Lower leg skin (tissue), 4 donors: ENCODE data around the gene ST6GALNAC2. TPM values are rescaled to one million over a fixed set of nuclear protein-coding genes. Genes with fewer than 3 reads are reported as not detected.

Experiments
- DNase-seq, 2 donors: peaks; one replicate each; pipeline ENCODE4 v3.0.0-alpha.2; 2019; ENCODE audit warnings: low spot score in 2 of 2
- H3K4me3 ChIP-seq: fragments of 200-600 bp; sonication (generic); 2 replicates; pipeline ENCODE4 v1.5.1; 2017; ENCODE audit warnings: mild to moderate bottlenecking, low read depth; ENCODE audit not compliant: poor library complexity, severe bottlenecking
- POLR2A ChIP-seq, 2 donors: fragments of 450-650 bp; IDR thresholded peaks; one replicate each; pipeline ENCODE4 v1.6.1; 2016 to 2017; ENCODE audit warnings: antibody characterized with exemption in 2 of 2, mild to moderate bottlenecking in 1 of 2, moderate library complexity in 1 of 2
- WGBS, 2 donors: methylation state at CpG; one replicate each; pipeline ENCODE4 v1.1.5; 2018; 5-methylcytosine and 5-hydroxymethylcytosine counted together
- intact Hi-C: fragments of 100-400 bp; cut with DNase I; formaldehyde crosslinking; loops from one replicate; pipeline ENCODE4 v1.15.0; 2023; ENCODE audit warnings: low total_unique reads
- total RNA-seq, 4 donors: library from RNA; depleted of rRNA; stranded (reverse); fragments of >200 nt; gene quantifications; one replicate each; pipeline ENCODE4 v1.1.0, GENCODE V29; 2016
- TF ChIP-seq, protein P1 (sequence below), 3 donors: fragments of 450-650 bp; IDR thresholded peaks; one replicate each; pipeline ENCODE4 v1.5.1; 2016; ENCODE audit warnings: antibody characterized with exemption in 3 of 3, mild to moderate bottlenecking in 3 of 3, moderate library complexity in 2 of 3

ST6GALNAC2 gene
- total RNA-seq, 4 donors from 2014 or later, result 64.8 to 101 (median 76.5) TPM

DNA sequence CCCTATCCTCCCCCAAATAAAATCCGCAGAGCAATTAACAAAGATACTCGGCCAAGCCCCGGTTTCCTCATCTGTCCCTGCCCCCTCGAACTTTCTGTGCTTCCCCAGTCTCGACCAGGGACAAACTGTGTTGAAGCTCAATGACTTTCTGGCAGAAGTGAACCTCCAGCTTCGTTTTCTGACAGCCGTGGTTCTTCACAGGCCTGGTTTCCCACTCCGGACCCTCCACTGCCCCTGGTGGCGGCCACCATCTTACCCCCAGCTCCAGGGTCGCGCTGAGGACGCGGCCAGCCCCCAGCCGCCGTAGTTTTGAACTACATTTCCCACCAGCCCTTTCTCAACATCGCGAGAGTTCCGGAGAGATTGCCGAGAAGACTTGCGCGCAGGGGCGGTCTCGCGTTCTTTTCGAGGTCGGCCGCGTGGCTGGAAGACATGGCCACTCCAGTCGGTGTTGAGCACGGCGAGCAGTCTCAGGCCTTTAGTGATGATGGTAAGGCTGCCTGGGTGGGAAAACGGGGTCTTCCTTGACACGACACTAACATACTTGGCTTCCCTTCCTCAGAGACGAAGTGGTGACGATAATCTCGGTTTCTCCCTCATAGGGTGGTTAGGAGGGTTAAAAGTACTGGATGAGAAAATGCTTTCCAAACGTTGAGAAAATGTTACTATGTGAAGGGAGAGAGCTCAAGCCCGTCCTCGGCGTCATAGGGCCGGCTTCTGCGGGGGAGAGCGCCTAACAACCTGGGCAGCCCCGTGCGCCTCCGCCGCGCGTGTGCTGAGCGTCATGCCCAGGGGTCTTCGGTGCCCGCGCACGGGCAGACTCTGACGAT, 28.1 kb downstream of the ST6GALNAC2 start:
- H3K4me3 ChIP-seq, result peak overlapping the region; percentile 78
- WGBS, 2 donors, result 0 to 1% methylated on average over 55 of the region's 55 CpGs
- DNase-seq, result peak; percentile 93 to 99
- intact Hi-C loops, result no loop called here
- TF ChIP-seq, protein P1, sequence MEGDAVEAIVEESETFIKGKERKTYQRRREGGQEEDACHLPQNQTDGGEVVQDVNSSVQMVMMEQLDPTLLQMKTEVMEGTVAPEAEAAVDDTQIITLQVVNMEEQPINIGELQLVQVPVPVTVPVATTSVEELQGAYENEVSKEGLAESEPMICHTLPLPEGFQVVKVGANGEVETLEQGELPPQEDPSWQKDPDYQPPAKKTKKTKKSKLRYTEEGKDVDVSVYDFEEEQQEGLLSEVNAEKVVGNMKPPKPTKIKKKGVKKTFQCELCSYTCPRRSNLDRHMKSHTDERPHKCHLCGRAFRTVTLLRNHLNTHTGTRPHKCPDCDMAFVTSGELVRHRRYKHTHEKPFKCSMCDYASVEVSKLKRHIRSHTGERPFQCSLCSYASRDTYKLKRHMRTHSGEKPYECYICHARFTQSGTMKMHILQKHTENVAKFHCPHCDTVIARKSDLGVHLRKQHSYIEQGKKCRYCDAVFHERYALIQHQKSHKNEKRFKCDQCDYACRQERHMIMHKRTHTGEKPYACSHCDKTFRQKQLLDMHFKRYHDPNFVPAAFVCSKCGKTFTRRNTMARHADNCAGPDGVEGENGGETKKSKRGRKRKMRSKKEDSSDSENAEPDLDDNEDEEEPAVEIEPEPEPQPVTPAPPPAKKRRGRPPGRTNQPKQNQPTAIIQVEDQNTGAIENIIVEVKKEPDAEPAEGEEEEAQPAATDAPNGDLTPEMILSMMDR (IDR thresholded peaks at IDR 0.05), result peak in 1 of 3 donors; percentile 49
- peak in 1 of 2 donors; percentile 1 for TF ChIP-seq POLR2A (IDR thresholded peaks at IDR 0.05)

DNA sequence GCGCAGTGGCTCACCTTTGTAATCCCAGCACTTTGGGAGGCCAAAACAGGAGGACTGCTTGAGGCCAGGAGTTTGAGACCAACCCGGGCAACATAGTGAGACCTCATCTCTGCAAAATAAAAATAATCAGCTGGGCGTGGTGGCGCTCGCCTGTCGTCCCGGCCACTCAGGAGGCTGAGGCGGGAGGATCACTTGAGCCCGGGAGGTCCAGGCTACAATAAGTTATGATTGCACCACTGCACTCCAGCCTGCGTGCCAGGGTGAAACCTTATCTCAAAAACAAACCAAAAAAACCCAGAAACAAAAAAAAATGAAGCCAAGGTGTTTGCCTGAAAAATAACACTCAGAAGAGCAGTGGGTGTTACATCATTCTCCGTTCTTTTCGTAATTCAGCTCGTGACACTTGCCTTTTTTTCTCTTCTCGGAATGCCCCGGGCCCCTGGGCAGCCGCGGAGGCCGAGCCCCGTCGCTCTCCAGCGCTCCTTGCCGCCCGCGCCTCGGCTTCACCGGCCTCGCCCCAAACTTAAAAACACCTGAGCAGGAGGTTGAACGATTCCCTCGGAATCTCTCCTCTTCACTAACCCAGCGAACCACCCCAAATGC, 28.8 kb downstream of the ST6GALNAC2 start:
- no peak for TF ChIP-seq POLR2A (IDR thresholded peaks at IDR 0.05)
- TF ChIP-seq, protein P1 (IDR thresholded peaks at IDR 0.05), result no peak
- intact Hi-C loops, result no loop called here
- peak overlapping the region; percentile 78 for H3K4me3 ChIP-seq
- no peak for DNase-seq
- WGBS, 2 donors, result 22 to 27% methylated on average over 30 of the region's 30 CpGs

DNA sequence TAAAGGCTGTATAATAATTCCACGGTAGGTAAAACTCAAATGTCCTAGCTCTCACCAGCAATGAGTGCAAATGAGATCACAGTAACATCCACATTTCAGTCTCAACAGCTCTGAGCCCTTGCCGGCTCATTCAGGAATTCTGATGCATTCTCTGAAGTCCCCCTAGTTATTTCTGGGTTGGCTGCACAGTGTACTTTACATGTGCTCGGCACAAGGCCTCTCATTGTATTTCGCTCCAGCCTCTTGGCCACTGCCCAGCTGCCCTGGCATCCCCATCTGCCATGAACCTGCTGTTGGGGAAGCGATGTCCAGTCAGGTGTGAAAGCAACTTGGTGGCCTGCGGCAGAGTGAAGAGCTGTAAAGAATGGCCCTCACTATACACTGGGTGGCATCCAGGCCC, 31.5 kb downstream of the ST6GALNAC2 start:
- 67 to 69% methylated on average over 6 of the region's 6 CpGs for WGBS, 2 donors
- TF ChIP-seq POLR2A (IDR thresholded peaks at IDR 0.05), result no peak
- TF ChIP-seq, protein P1 (IDR thresholded peaks at IDR 0.05), result no peak
- no peak for DNase-seq
- H3K4me3 ChIP-seq, result no peak overlapping the region
- intact Hi-C loops, result no loop called here

DNA sequence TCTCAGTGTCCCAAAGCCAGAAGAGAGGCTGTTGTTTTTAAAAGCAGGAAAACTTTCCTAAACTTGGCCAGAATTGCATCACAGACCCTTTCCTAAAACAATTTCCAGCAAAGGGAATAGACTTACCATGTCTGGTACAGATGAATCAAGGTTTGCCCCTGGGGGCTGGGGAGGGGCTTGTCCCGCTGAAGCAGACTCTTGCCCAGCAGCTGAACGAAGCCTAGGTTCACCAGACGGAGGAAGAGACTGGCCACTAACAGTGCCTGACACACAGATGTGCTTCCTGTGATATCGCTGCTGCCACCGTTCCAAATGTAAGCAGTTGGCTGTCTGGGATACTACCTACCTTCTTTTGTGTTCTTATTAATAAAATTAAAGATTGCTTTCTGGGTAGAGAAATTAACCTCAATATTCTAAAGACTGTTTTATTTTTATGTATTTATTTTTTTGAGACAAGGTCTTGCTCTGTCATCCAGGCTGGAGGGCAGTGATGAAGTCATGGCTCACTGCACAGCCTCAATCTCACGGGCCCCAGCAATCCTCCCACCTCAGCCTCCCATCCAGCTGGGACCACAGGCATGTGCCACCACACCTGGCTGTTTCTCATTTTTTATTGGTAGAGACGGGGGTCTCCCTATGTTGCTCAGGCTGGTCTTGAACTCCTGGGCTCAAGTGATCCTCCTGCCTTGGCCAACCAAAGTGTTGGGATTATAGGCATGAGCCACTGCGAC, 32.3 kb downstream of the ST6GALNAC2 start:
- WGBS, 2 donors, result 81 to 83% methylated on average over 8 of the region's 8 CpGs
- intact Hi-C loops, result no loop called here
- no peak overlapping the region for H3K4me3 ChIP-seq
- TF ChIP-seq, protein P1 (IDR thresholded peaks at IDR 0.05), result no peak
- TF ChIP-seq POLR2A (IDR thresholded peaks at IDR 0.05), result no peak
- DNase-seq, result no peak

DNA sequence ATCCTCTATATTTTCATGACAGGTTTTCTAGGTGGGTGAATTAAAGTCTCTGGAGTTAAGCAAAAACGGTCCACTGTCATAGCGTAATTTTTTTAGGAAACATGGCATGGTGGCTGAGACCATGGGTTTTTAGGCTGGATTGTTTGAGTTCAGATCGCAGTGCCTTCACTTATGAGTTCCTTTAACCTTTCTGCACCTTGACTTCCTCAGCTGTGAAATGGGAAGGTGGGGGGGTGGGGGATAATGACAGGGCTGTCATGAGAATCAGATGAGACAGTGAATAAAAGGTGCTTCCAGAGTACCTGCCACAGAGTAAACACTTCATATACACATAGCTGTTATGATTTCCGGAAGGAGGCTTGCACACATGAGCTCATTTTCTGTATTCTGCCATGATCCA, 34.0 kb downstream of the ST6GALNAC2 start:
- H3K4me3 ChIP-seq, result no peak overlapping the region
- intact Hi-C loops, result no loop called here
- WGBS, 2 donors, result 59 to 81% methylated on average over 4 of the region's 4 CpGs
- no peak for TF ChIP-seq POLR2A (IDR thresholded peaks at IDR 0.05)
- TF ChIP-seq, protein P1 (IDR thresholded peaks at IDR 0.05), result no peak
- no peak for DNase-seq
